Measurements from ENCODE around the gene DDX11. TPM values are rescaled to one million over a fixed set of nuclear protein-coding genes. Genes with fewer than 3 reads are reported as not detected.
"Not testable (repeated sequence)": the region's sequence is repeated elsewhere in the genome, so short reads cannot be mapped to it uniquely, and the experiment has no call there.

DDX11 gene
- total and polyA plus RNA-seq, 4 donors: 3.3 to 26.6 (median 13.5) TPM

- no peaks in the 10 kb centered on the region for H3K4me1 ChIP-seq (ENCODE audit: control insufficient read depth in 1 of 2, insufficient read depth in 2 of 2, low read length in 2 of 2)
- no peak overlapping the region for H3K27ac ChIP-seq (ENCODE audit: low read depth in 1 of 2, low read length in 2 of 2)
- H3K9me3 ChIP-seq (ENCODE audit: control insufficient read depth, low read length): no peaks in the 10 kb centered on the region
- ATAC-seq (ENCODE audit: low FRiP score) (no peak), DNase-seq (no peak)
- no peaks in the 10 kb centered on the region for H3K27me3 ChIP-seq (ENCODE audit: control insufficient read depth in 1 of 2, insufficient read depth in 2 of 2, low read length in 1 of 2)
- no peak overlapping the region for H3K4me3 ChIP-seq (ENCODE audit: low read length in 2 of 2)
- intact Hi-C loops (cut with DNase I): no loop called here
- WGBS, 2 donors: 79 to 83% methylated on average over 10 of the region's 10 CpGs
- no peaks in the 10 kb centered on the region for H3K36me3 ChIP-seq (ENCODE audit: control insufficient read depth in 1 of 2, insufficient read depth in 2 of 2, low read length in 1 of 2)
Observed at GRCh38 chr12:31106101-31106803, 32.6 kb downstream of the DDX11 start.

GRCh38 chr12:31109773-31110172, 36.1 kb downstream of the DDX11 start:
- H3K27ac ChIP-seq (ENCODE audit: low read depth in 1 of 2, low read length in 2 of 2); H3K4me3 ChIP-seq (ENCODE audit: low read length in 2 of 2); intact Hi-C loops (cut with DNase I); H3K36me3 ChIP-seq (ENCODE audit: control insufficient read depth in 1 of 2, insufficient read depth in 2 of 2, low read length in 1 of 2); H3K9me3 ChIP-seq (ENCODE audit: control insufficient read depth, low read length); H3K4me1 ChIP-seq (ENCODE audit: control insufficient read depth in 1 of 2, insufficient read depth in 2 of 2, low read length in 2 of 2); H3K27me3 ChIP-seq (ENCODE audit: control insufficient read depth in 1 of 2, insufficient read depth in 2 of 2, low read length in 1 of 2); DNase-seq; ATAC-seq (ENCODE audit: low FRiP score): not testable (repeated sequence)
- 68 to 73% methylated on average over 6 of the region's 6 CpGs for WGBS, 2 donors

GRCh38 chr12:31110263-31110662, 36.6 kb downstream of the DDX11 start:
- H3K9me3 ChIP-seq (ENCODE audit: control insufficient read depth, low read length); intact Hi-C loops (cut with DNase I); ATAC-seq (ENCODE audit: low FRiP score); H3K4me3 ChIP-seq (ENCODE audit: low read length in 2 of 2); H3K27ac ChIP-seq (ENCODE audit: low read depth in 1 of 2, low read length in 2 of 2); DNase-seq; H3K27me3 ChIP-seq (ENCODE audit: control insufficient read depth in 1 of 2, insufficient read depth in 2 of 2, low read length in 1 of 2); H3K36me3 ChIP-seq (ENCODE audit: control insufficient read depth in 1 of 2, insufficient read depth in 2 of 2, low read length in 1 of 2); H3K4me1 ChIP-seq (ENCODE audit: control insufficient read depth in 1 of 2, insufficient read depth in 2 of 2, low read length in 2 of 2): not testable (repeated sequence)
- WGBS, 2 donors: 79% methylated on average over 5 of the region's 5 CpGs

- WGBS, 2 donors: 90 to 97% methylated on average over 3 of the region's 3 CpGs
- H3K27me3 ChIP-seq (ENCODE audit: control insufficient read depth in 1 of 2, insufficient read depth in 2 of 2, low read length in 1 of 2); H3K4me1 ChIP-seq (ENCODE audit: control insufficient read depth in 1 of 2, insufficient read depth in 2 of 2, low read length in 2 of 2); DNase-seq; ATAC-seq (ENCODE audit: low FRiP score); H3K36me3 ChIP-seq (ENCODE audit: control insufficient read depth in 1 of 2, insufficient read depth in 2 of 2, low read length in 1 of 2); H3K4me3 ChIP-seq (ENCODE audit: low read length in 2 of 2); H3K9me3 ChIP-seq (ENCODE audit: control insufficient read depth, low read length); intact Hi-C loops (cut with DNase I); H3K27ac ChIP-seq (ENCODE audit: low read depth in 1 of 2, low read length in 2 of 2): not testable (repeated sequence)
Observed at GRCh38 chr12:31115092-31115601, 41.5 kb downstream of the DDX11 start.

GRCh38 chr12:31116846-31117202, 43.2 kb downstream of the DDX11 start:
- H3K4me3 ChIP-seq (ENCODE audit: low read length in 2 of 2); H3K27ac ChIP-seq (ENCODE audit: low read depth in 1 of 2, low read length in 2 of 2); DNase-seq; H3K9me3 ChIP-seq (ENCODE audit: control insufficient read depth, low read length); H3K4me1 ChIP-seq (ENCODE audit: control insufficient read depth in 1 of 2, insufficient read depth in 2 of 2, low read length in 2 of 2); H3K27me3 ChIP-seq (ENCODE audit: control insufficient read depth in 1 of 2, insufficient read depth in 2 of 2, low read length in 1 of 2); intact Hi-C loops (cut with DNase I); H3K36me3 ChIP-seq (ENCODE audit: control insufficient read depth in 1 of 2, insufficient read depth in 2 of 2, low read length in 1 of 2): not testable (repeated sequence)
- 36 to 51% methylated on average over 7 of the region's 7 CpGs for WGBS, 2 donors
- ATAC-seq (ENCODE audit: low FRiP score): peak; percentile 19

- ATAC-seq (ENCODE audit: low FRiP score) (peak; percentile 66), DNase-seq (peak in 1 of 2 donors; percentile 84)
- Histone ChIP-seq H3K4me3 (ENCODE audit: low read length in 2 of 2) (no peak overlapping the region), H3K36me3 (ENCODE audit: control insufficient read depth in 1 of 2, insufficient read depth in 2 of 2, low read length in 1 of 2) (no peaks in the 10 kb centered on the region), H3K9me3 (ENCODE audit: control insufficient read depth, low read length) (no peaks in the 10 kb centered on the region), H3K27me3 (ENCODE audit: control insufficient read depth in 1 of 2, insufficient read depth in 2 of 2, low read length in 1 of 2) (no peaks in the 10 kb centered on the region), H3K4me1 (ENCODE audit: control insufficient read depth in 1 of 2, insufficient read depth in 2 of 2, low read length in 2 of 2) (no peaks in the 10 kb centered on the region), H3K27ac (ENCODE audit: low read depth in 1 of 2, low read length in 2 of 2) (no peak overlapping the region)
- 5 to 15% methylated on average over 17 to 45 of the region's 45 CpGs for WGBS, 2 donors
- intact Hi-C loops (cut with DNase I): no loop called here
Observed at GRCh38 chr12:31117203-31118011, 43.7 kb downstream of the DDX11 start.

- intact Hi-C loops (cut with DNase I): no loop called here
Observed at GRCh38 chr12:31118347-31119191, 44.9 kb downstream of the DDX11 start.

GRCh38 chr12:31119192-31119802, 45.6 kb downstream of the DDX11 start:
- ATAC-seq (ENCODE audit: low FRiP score) (peak; percentile 37), DNase-seq (no peak)
- Histone ChIP-seq H3K4me3 (ENCODE audit: low read length in 2 of 2) (no peak overlapping the region), H3K9me3 (ENCODE audit: control insufficient read depth, low read length) (no peaks in the 10 kb centered on the region), H3K36me3 (ENCODE audit: control insufficient read depth in 1 of 2, insufficient read depth in 2 of 2, low read length in 1 of 2) (no peaks in the 10 kb centered on the region), H3K4me1 (ENCODE audit: control insufficient read depth in 1 of 2, insufficient read depth in 2 of 2, low read length in 2 of 2) (no peaks in the 10 kb centered on the region), H3K27ac (ENCODE audit: low read depth in 1 of 2, low read length in 2 of 2) (no peak overlapping the region), H3K27me3 (ENCODE audit: control insufficient read depth in 1 of 2, insufficient read depth in 2 of 2, low read length in 1 of 2) (no peaks in the 10 kb centered on the region)
- intact Hi-C loops (cut with DNase I): no loop called here
- WGBS, 2 donors: 37 to 57% methylated on average over 19 to 34 of the region's 34 CpGs

More at GRCh38 chr12:31118347-31119191, 44.9 kb downstream of the DDX11 start:
- Histone ChIP-seq H3K36me3 (ENCODE audit: control insufficient read depth in 1 of 2, insufficient read depth in 2 of 2, low read length in 1 of 2) (no peaks in the 10 kb centered on the region), H3K4me3 (ENCODE audit: low read length in 2 of 2) (no peak overlapping the region), H3K27ac (ENCODE audit: low read depth in 1 of 2, low read length in 2 of 2) (no peak overlapping the region), H3K4me1 (ENCODE audit: control insufficient read depth in 1 of 2, insufficient read depth in 2 of 2, low read length in 2 of 2) (no peaks in the 10 kb centered on the region), H3K9me3 (ENCODE audit: control insufficient read depth, low read length) (no peaks in the 10 kb centered on the region), H3K27me3 (ENCODE audit: control insufficient read depth in 1 of 2, insufficient read depth in 2 of 2, low read length in 1 of 2) (no peaks in the 10 kb centered on the region)
- DNase-seq: peak in 1 of 2 donors; percentile 79
- 19 to 36% methylated on average over 36 to 44 of the region's 44 CpGs for WGBS, 2 donors
- ATAC-seq (ENCODE audit: low FRiP score): peak; percentile 77
